Upper lobe of left lung (tissue), 6 donors: ENCODE results near the gene IZUMO1. TPM values are rescaled to one million over a fixed set of nuclear protein-coding genes. Genes with fewer than 3 reads are reported as not detected.
A peak's percentile ranks its signal among the peaks of the same experiment; 100 is the strongest.

ENCODE experiments used
- ATAC-seq, 2 donors: fragments of 200-7000 bp; cut with Tn5 transposase; one replicate each; pipeline ENCODE4 v1.9.1; 2022; ENCODE audit warnings: mild to moderate bottlenecking in 2 of 2, moderate library complexity in 2 of 2; ENCODE audit not compliant: low FRiP score in 2 of 2
- DNase-seq, 2 donors: peaks; one replicate each; pipeline ENCODE4 v3.0.0-alpha.2; 2019 to 2020
- H3K27ac ChIP-seq, 4 donors: fragments of 200-600 bp; sonication (generic); one replicate each; pipeline ENCODE4 v1.5.1; 2016 to 2019
- H3K27me3 ChIP-seq, 4 donors: fragments of 200-600 bp; sonication (generic); one replicate each; pipeline ENCODE4 v1.5.1; 2017 to 2019
- H3K36me3 ChIP-seq, 4 donors: fragments of 200-600 bp; sonication (generic); one replicate each; pipeline ENCODE4 v1.5.1; 2016 to 2019
- H3K4me1 ChIP-seq, 4 donors: fragments of 200-600 bp; sonication (generic); one replicate each; pipeline ENCODE4 v1.5.1; 2018 to 2019
- H3K4me3 ChIP-seq, 4 donors: fragments of 200-600 bp; sonication (generic); one replicate each; pipeline ENCODE4 v1.5.1; 2017 to 2019; ENCODE audit warnings: mild to moderate bottlenecking in 2 of 4, moderate library complexity in 1 of 4
- H3K9me3 ChIP-seq, 4 donors: fragments of 200-600 bp; sonication (generic); one replicate each; pipeline ENCODE4 v1.5.1; 2018 to 2019
- EP300 ChIP-seq, 4 donors: sonication (generic); formaldehyde crosslinking; IDR thresholded peaks; one replicate each; pipeline ENCODE4 v1.5.1; 2017; ENCODE audit warnings: antibody characterized with exemption in 4 of 4, control low read depth in 2 of 4
- POLR2A ChIP-seq, 4 donors: fragments of 450-650 bp; IDR thresholded peaks; one replicate each; pipeline ENCODE4 v1.5.1; 2016 to 2017; ENCODE audit warnings: antibody characterized with exemption in 4 of 4, mild to moderate bottlenecking in 2 of 4
- POLR2AphosphoS5 ChIP-seq, 2 donors: sonication (generic); formaldehyde crosslinking; IDR thresholded peaks; one replicate each; pipeline ENCODE4 v1.5.1; 2017; ENCODE audit warnings: antibody characterized with exemption in 2 of 2
- WGBS, 2 donors: methylation state at CpG; one replicate each; pipeline ENCODE4 v1.1.5; 2017 to 2018; 5-methylcytosine and 5-hydroxymethylcytosine counted together
- total RNA-seq, 6 donors: library from RNA; depleted of rRNA in 4 of 6; stranded (reverse); fragments of >200 nt in 4 of 6; gene quantifications; one replicate each; pipeline versions ENCODE4 v1.1.0 to v1.2.1, GENCODE V29; 2016 to 2021
- TF ChIP-seq, protein P1 (sequence below), 6 experiments: fragments of 450-650 bp in 4 of 6; fragments of 200-600 bp in 2 of 6; sonication (generic) in 2 of 6; IDR thresholded peaks; one replicate each; pipeline ENCODE4 v1.5.1; 2016 to 2019; ENCODE audit warnings: antibody characterized with exemption in 6 of 6
- donor health status: DM: no; HTN: no; CAD: no; lungs with moderate emphysema.
- donor health status: DM: no; HTN: yes; CAD: no; lungs with severe emphysema.

Gene IZUMO1
- total RNA-seq, 6 donors from 2014 or later, result 1.4 to 4.2 (median 2.5) TPM; not detected in 1

DNA sequence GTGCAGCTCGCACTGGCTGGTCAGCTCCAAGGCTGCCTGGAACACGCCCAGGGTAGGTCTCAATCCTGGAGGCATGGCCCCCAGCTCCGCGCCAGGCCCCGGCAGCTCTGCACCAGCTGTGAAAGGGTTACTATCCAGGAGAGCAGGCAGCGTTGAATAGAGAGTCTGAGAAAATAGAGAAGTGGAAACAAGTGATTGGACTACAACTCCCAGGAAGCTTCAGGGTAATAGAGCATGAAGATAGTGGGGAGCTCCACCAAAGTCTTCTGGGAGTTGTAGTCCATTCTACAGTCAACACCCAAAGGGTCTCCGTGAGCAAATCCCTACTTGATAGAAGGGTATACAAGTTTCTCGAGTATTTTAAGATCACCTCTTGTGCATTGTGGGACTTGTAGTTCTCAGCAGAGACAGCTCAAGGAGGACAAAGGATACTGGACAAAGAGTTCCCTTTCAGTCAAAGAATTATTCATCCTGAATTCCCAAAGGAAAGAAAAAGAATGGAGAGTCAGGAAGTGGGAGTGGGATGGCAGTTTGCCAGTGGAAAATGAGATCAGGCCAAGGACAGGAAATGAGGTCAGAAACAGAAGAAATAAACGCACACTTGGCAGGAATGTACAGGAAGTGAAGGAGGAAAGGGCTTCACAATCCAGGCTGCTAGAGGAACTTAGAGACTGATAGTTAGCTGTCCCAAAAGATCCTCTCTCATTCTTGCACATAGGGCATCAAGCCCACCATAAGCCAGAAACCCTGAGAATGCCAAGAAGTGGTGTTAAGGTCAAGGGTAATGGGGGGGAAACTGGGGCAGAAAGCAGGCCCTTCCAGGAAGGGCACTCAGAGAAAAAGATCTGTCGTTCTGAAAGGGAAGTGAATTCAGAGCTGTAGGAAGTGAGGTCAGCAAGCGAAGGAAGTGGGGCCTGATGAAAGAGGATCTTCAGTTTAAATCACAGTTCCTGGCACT is 21.6 kb downstream of the IZUMO1 start:
- Histone ChIP-seq H3K9me3 (peaks cover 0 to 5% (median 0%) of the 10 kb centered on the region in 4 donors), H3K27ac (peak overlapping the region; percentile 78 to 91 (median 84)), H3K36me3 (peaks cover 0 to 45% (median 3%) of the 10 kb centered on the region in 4 donors), H3K27me3 (no peaks in the 10 kb centered on the region), H3K4me1 (peaks cover 33 to 65% (median 49%) of the 10 kb centered on the region in 4 donors), H3K4me3 (no peak overlapping the region)
- TF ChIP-seq POLR2AphosphoS5 (IDR thresholded peaks at IDR 0.05) (peak; percentile 57 to 90), EP300 (IDR thresholded peaks at IDR 0.05) (peak in 3 of 4 donors; percentile 8 to 88 (median 87)), POLR2A (IDR thresholded peaks at IDR 0.05) (no peak)
- 38 to 44% methylated on average over 11 of the region's 11 CpGs for WGBS, 2 donors
- DNase-seq (peak in 1 of 2 donors; percentile 81), ATAC-seq (peak in 1 of 2 donors; percentile 39)

DNA sequence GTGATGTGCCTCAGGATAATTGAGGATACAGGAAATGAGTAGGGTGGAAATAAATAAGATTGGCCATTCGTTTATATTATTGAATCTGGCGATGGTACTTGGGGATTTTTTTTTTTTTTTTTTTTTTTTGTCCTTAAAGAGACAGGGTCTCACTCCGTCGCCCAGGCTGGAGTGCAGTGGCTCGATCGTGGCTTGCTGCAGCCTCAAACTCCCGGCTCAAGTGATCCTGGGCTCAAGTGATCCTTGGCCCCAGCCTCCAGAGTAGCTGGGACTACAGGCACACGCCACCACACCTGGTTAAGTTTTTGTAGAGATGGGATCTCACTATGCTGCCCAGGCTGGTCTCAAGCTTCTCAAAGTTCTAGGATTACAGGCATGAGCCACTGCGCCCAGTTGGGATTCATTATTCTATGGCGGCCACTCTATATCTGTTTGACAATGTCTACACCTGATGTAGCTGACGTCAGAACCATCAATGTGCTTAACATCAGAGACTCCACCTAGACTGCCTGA is 24.5 kb downstream of the IZUMO1 start:
- 63 to 72% methylated on average over 8 to 11 of the region's 11 CpGs for WGBS, 2 donors

DNA sequence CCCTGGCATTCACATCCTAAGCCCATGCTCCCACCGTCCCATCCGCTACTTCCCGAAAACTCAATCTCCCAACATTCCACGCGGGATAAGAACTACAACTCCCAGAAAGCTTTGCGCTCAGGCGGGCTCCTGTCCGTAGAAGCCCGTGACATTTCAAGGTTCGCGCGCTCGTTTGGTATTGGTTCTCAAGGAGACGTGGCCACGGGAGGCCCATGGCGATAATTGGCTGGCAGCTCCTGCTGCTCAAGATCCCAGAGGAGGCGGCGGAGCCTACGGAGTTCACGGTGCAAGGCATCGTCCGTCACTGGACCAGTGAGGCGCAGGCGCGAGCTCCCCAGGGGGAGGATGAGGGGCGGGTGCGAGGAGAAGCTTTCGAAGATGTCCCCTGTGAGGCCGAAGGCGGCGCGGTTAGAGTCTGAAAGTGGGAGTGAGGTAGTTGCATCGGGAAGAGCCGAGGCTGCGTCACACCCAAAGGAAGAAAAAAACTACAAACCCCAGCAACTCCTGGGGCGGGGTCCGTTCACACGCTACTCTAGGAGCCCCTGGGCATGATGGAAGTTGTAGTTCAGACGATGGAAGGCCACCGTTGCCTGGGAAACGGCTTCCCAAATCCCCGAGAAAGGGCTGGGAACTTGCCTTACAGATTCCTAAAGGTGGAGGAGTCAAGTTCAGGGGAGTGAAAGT is 26.0 kb downstream of the IZUMO1 start:
- WGBS, 2 donors, result 21 to 32% methylated on average over 42 of the region's 42 CpGs
- Histone ChIP-seq H3K9me3 (peaks cover 0 to under 1% (median 0%) of the 10 kb centered on the region in 4 donors), H3K27me3 (no peaks in the 10 kb centered on the region), H3K36me3 (peaks cover 0 to 19% (median 0%) of the 10 kb centered on the region in 4 donors), H3K4me3 (peak overlapping the region; percentile 33 to 60 (median 53)), H3K27ac (peak overlapping the region; percentile 46 to 91 (median 82)), H3K4me1 (peaks cover 44 to 75% (median 71%) of the 10 kb centered on the region in 4 donors)
- ATAC-seq (peak; percentile 94 to 95), DNase-seq (peak; percentile 92 to 100)
- TF ChIP-seq POLR2AphosphoS5 (IDR thresholded peaks at IDR 0.05), result peak in 1 of 2 donors; percentile 45
- no peak for TF ChIP-seq EP300 (IDR thresholded peaks at IDR 0.05)
- TF ChIP-seq, protein P1, sequence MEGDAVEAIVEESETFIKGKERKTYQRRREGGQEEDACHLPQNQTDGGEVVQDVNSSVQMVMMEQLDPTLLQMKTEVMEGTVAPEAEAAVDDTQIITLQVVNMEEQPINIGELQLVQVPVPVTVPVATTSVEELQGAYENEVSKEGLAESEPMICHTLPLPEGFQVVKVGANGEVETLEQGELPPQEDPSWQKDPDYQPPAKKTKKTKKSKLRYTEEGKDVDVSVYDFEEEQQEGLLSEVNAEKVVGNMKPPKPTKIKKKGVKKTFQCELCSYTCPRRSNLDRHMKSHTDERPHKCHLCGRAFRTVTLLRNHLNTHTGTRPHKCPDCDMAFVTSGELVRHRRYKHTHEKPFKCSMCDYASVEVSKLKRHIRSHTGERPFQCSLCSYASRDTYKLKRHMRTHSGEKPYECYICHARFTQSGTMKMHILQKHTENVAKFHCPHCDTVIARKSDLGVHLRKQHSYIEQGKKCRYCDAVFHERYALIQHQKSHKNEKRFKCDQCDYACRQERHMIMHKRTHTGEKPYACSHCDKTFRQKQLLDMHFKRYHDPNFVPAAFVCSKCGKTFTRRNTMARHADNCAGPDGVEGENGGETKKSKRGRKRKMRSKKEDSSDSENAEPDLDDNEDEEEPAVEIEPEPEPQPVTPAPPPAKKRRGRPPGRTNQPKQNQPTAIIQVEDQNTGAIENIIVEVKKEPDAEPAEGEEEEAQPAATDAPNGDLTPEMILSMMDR (IDR thresholded peaks at IDR 0.05), result no peak
- TF ChIP-seq POLR2A (IDR thresholded peaks at IDR 0.05), result peak in 1 of 4 donors; percentile 30

More for the DNA sequence above, 24.5 kb downstream of the IZUMO1 start:
- Histone ChIP-seq H3K27ac (peak overlapping the region in 2 of 4 donors; percentile 21 to 91), H3K4me1 (peaks cover 47 to 77% (median 68%) of the 10 kb centered on the region in 4 donors), H3K4me3 (no peak overlapping the region), H3K9me3 (peaks cover 0 to 5% (median 0%) of the 10 kb centered on the region in 4 donors), H3K27me3 (no peaks in the 10 kb centered on the region), H3K36me3 (peaks cover 0 to 33% (median 0%) of the 10 kb centered on the region in 4 donors)
- no peak for ATAC-seq
- TF ChIP-seq POLR2A (IDR thresholded peaks at IDR 0.05), result no peak
- TF ChIP-seq, protein P1 (IDR thresholded peaks at IDR 0.05), result no peak
- TF ChIP-seq EP300 (IDR thresholded peaks at IDR 0.05), result peak in 1 of 4 donors; percentile 41
- TF ChIP-seq POLR2AphosphoS5 (IDR thresholded peaks at IDR 0.05), result peak in 1 of 2 donors; percentile 1
- peak in 1 of 2 donors; percentile 22 for DNase-seq

DNA sequence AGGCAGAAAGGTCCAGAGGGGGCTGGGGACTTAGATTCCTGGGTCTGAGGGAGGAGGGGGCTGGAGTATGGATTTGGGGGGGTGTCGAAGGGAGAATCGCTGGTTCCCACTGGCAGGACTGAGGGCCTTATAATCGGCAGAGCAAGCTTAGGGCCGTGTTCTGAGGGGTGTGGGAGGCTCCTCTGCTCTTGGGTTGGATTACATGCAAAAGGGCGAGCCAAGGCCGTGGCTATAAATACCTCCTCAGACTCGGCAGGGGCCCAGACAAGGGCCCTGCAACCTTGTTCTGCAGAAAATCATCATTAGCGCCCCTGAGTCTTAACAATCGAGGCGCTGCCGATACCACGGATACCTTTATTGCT is 26.5 kb downstream of the IZUMO1 start:
- peaks cover 45 to 75% (median 74%) of the 10 kb centered on the region in 4 donors for H3K4me1 ChIP-seq
- H3K4me3 ChIP-seq, result peak overlapping the region in 3 of 4 donors; percentile 49 to 60 (median 57)
- no peaks in the 10 kb centered on the region for H3K9me3 ChIP-seq
- DNase-seq (no peak), ATAC-seq (no peak)
- TF ChIP-seq EP300 (IDR thresholded peaks at IDR 0.05) (no peak), POLR2AphosphoS5 (IDR thresholded peaks at IDR 0.05) (no peak), POLR2A (IDR thresholded peaks at IDR 0.05) (no peak)
- TF ChIP-seq, protein P1 (IDR thresholded peaks at IDR 0.05), result no peak
- H3K27ac ChIP-seq, result peak overlapping the region in 3 of 4 donors; percentile 74 to 91 (median 83)
- H3K27me3 ChIP-seq, result no peaks in the 10 kb centered on the region
- peaks cover 0 to 19% (median 0%) of the 10 kb centered on the region in 4 donors for H3K36me3 ChIP-seq
- 37 to 49% methylated on average over 12 of the region's 12 CpGs for WGBS, 2 donors
